CD4-positive, alpha-beta T cell (primary cell): Measurements from ENCODE around the gene ARHGEF28. TPM values are rescaled to one million over a fixed set of nuclear protein-coding genes. Genes with fewer than 3 reads are reported as not detected.

ENCODE experiments used
- ATAC-seq: fragments of 200-7000 bp; cut with Tn5 transposase; one replicate; pipeline ENCODE4 v1.10.0; 2022; ENCODE audit warnings: mild to moderate bottlenecking; ENCODE audit not compliant: poor library complexity
- CTCF ChIA-PET: fragments of 350-600 bp; sonication (Branson Sonifier 250); formaldehyde crosslinking; loops from one replicate; lab custom pipeline; 2021; ENCODE audit warnings: antibody characterized with exemption, inconsistent platforms; lab: Charles Lee
- POLR2A ChIA-PET: fragments of 350-600 bp; sonication (Branson Sonifier 250); formaldehyde crosslinking; loops from one replicate; lab custom pipeline; 2021; ENCODE audit warnings: antibody characterized with exemption, inconsistent platforms; lab: Charles Lee
- DNase-seq, 14 experiments: peaks; one replicate each; pipeline ENCODE4 v3.0.0-alpha.2; 2013 to 2020; ENCODE audit warnings: mixed read lengths in 2 of 14
- H3K27ac ChIP-seq, 2 donors: one replicate each; pipeline versions ENCODE4 v1.5.1 to v1.7.0; 2013; ENCODE audit warnings: low read length in 2 of 2, low read depth in 1 of 2, mild to moderate bottlenecking in 1 of 2
- H3K27me3 ChIP-seq, 2 experiments: 1 replicate in 1 of 2; 2 replicates in 1 of 2; pipeline versions ENCODE4 v1.6.1 to v1.7.0; 2013; ENCODE audit warnings: low read length in 2 of 2, control low read depth in 1 of 2, mild to moderate bottlenecking in 1 of 2, moderate library complexity in 1 of 2; ENCODE audit not compliant: insufficient read depth in 2 of 2, control insufficient read depth in 1 of 2
- H3K36me3 ChIP-seq: one replicate; pipeline ENCODE4 v1.6.1; 2013; ENCODE audit warnings: low read length, control low read depth; ENCODE audit not compliant: insufficient read depth
- H3K4me1 ChIP-seq: one replicate; pipeline ENCODE4 v1.6.1; 2013; ENCODE audit warnings: low read length, control low read depth; ENCODE audit not compliant: insufficient read depth
- H3K4me3 ChIP-seq: one replicate; pipeline ENCODE4 v1.5.1; 2013; ENCODE audit warnings: mild to moderate bottlenecking, low read length, moderate library complexity
- H3K9me3 ChIP-seq, 2 experiments: 1 replicate in 1 of 2; 2 replicates in 1 of 2; pipeline versions ENCODE4 v1.6.1 to v1.7.0; 2013; ENCODE audit warnings: low read length in 2 of 2, mild to moderate bottlenecking in 2 of 2, control low read depth in 1 of 2, moderate library complexity in 1 of 2; ENCODE audit not compliant: control insufficient read depth in 1 of 2, insufficient read depth in 1 of 2
- H3K27ac Mint-ChIP-seq: one replicate; pipeline ENCODE4 v1.8.0; 2020; ENCODE audit warnings: mixed read lengths
- H3K27me3 Mint-ChIP-seq: one replicate; pipeline ENCODE4 v1.8.0; 2021; ENCODE audit warnings: mixed read lengths
- H3K36me3 Mint-ChIP-seq: one replicate; pipeline ENCODE4 v1.8.0; 2021; ENCODE audit warnings: low read depth, mixed read lengths
- H3K4me1 Mint-ChIP-seq: one replicate; pipeline ENCODE4 v1.8.0; 2021; ENCODE audit warnings: low read depth, mixed read lengths
- H3K4me3 Mint-ChIP-seq: one replicate; pipeline ENCODE4 v1.8.0; 2020; ENCODE audit warnings: mild to moderate bottlenecking, mixed read lengths
- H3K9me3 Mint-ChIP-seq: one replicate; pipeline ENCODE4 v1.8.0; 2020; ENCODE audit warnings: mixed read lengths
- CTCF ChIP-seq: fragments of 200-600 bp; IDR thresholded peaks from one replicate; pipeline ENCODE4 v1.8.0; 2022; ENCODE audit warnings: antibody characterized with exemption, mild to moderate bottlenecking
- intact Hi-C, 2 experiments: fragments of 100-400 bp; cut with DNase I in 1 of 2; cut with micrococcal nuclease in 1 of 2; formaldehyde crosslinking; loops; one replicate each; pipeline versions ENCODE4 v1.15.1 to v1.9.0; 2023 to 2025; cut with DNase I, micrococcal nuclease
- total RNA-seq, 174 experiments: library from RNA in 2 of 174; stranded (reverse) in 2 of 174; gene quantifications; one replicate each; pipeline ENCODE4 v1.2.3 and lab custom pipeline; 2021 to 2026

Gene ARHGEF28
- total RNA-seq, 2 experiments from 2014 or later = not detected

- Histone ChIP-seq H3K4me1 (no peaks in the 10 kb centered on the region), H3K9me3 (no peaks in the 10 kb centered on the region), H3K4me3 (no peak overlapping the region), H3K36me3 (no peaks in the 10 kb centered on the region), H3K27ac (no peak overlapping the region), H3K27me3 (no peaks in the 10 kb centered on the region)
- H3K4me1 Mint-ChIP-seq = no peaks in the 10 kb centered on the region
- no peak overlapping the region for H3K4me3 Mint-ChIP-seq
- intact Hi-C loops = no loop called here
- peaks cover 12% of the 10 kb centered on the region for H3K27me3 Mint-ChIP-seq
- ChIA-PET POLR2A (no interaction called here), CTCF (no interaction called here)
- no peak for TF ChIP-seq CTCF
- ATAC-seq = no peak
- no peak for DNase-seq
- no peaks in the 10 kb centered on the region for H3K36me3 Mint-ChIP-seq
- no peaks in the 10 kb centered on the region for H3K9me3 Mint-ChIP-seq
- no peak overlapping the region for H3K27ac Mint-ChIP-seq
Measured at GRCh38 chr5:73831066-73831465, 205.1 kb downstream of the ARHGEF28 start.

DNA sequence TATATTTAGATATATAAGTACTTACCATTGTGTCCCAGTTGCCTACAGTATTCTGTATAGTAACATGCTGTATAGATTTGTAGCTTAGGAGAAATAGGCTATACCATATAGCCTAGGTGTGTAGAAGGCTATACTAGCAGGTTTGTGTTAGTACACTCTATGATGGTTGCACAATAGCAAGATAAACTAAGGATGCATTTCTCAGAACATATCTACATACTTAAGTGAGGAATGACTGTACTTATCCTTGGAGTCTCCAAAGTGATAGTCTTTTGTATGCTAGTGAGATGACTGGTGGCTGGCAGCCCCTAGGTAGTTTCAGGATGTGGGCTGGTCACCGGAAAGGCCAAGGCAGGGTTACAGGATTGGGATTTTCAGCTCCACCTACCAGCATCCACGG, 208.7 kb downstream of the ARHGEF28 start:
- Mint-ChIP-seq H3K27ac (no peak overlapping the region), H3K36me3 (no peaks in the 10 kb centered on the region), H3K27me3 (peaks cover 23% of the 10 kb centered on the region), H3K9me3 (no peaks in the 10 kb centered on the region), H3K4me3 (no peak overlapping the region), H3K4me1 (no peaks in the 10 kb centered on the region)
- no peak for TF ChIP-seq CTCF
- intact Hi-C loops = no loop called here
- DNase-seq = no peak
- Histone ChIP-seq H3K4me1 (no peaks in the 10 kb centered on the region), H3K4me3 (no peak overlapping the region), H3K36me3 (no peaks in the 10 kb centered on the region), H3K27ac (no peak overlapping the region), H3K9me3 (no peaks in the 10 kb centered on the region), H3K27me3 (no peaks in the 10 kb centered on the region)
- ChIA-PET CTCF (no interaction called here), POLR2A (no interaction called here)
- ATAC-seq = no peak

- Histone ChIP-seq H3K4me3 (no peak overlapping the region), H3K9me3 (no peaks in the 10 kb centered on the region), H3K36me3 (no peaks in the 10 kb centered on the region), H3K27ac (no peak overlapping the region), H3K4me1 (no peaks in the 10 kb centered on the region), H3K27me3 (no peaks in the 10 kb centered on the region)
- intact Hi-C loops = no loop called here
- ChIA-PET CTCF (no interaction called here), POLR2A (no interaction called here)
- DNase-seq (no peak), ATAC-seq (no peak)
- Mint-ChIP-seq H3K27ac (no peak overlapping the region), H3K27me3 (peaks cover 29% of the 10 kb centered on the region), H3K4me1 (no peaks in the 10 kb centered on the region), H3K9me3 (no peaks in the 10 kb centered on the region), H3K4me3 (no peak overlapping the region), H3K36me3 (no peaks in the 10 kb centered on the region)
- no peak for TF ChIP-seq CTCF
Measured at GRCh38 chr5:73835726-73836125, 209.7 kb downstream of the ARHGEF28 start.
